Naive thymus-derived CD4-positive, alpha-beta T cell (primary cell): ENCODE measurements around the gene ENOX1. TPM values are rescaled to one million over a fixed set of nuclear protein-coding genes. Genes with fewer than 3 reads are reported as not detected.

Experiments
- ATAC-seq: fragments of 150-1000 bp; cut with Tn5 transposase; 2 replicates; pipeline ENCODE4 v1.10.0; 2021; ENCODE audit warnings: mild to moderate bottlenecking, moderate library complexity
- CTCF ChIA-PET: fragments of 350-600 bp; sonication (Branson Sonifier 250); formaldehyde crosslinking; loops from one replicate; lab custom pipeline; 2021; ENCODE audit warnings: antibody characterized with exemption; lab: Charles Lee
- POLR2A ChIA-PET: fragments of 350-600 bp; sonication (Branson Sonifier 250); formaldehyde crosslinking; loops from one replicate; lab custom pipeline; 2021; ENCODE audit warnings: antibody characterized with exemption, inconsistent platforms; lab: Charles Lee
- DNase-seq, 9 donors: peaks; one replicate each; pipeline versions ENCODE4 v3.0.0 to v3.0.0-alpha.2; 2020 to 2022; ENCODE audit warnings: mixed read lengths in 1 of 9
- H3K27ac ChIP-seq: one replicate; pipeline ENCODE4 v1.7.0; 2013; ENCODE audit warnings: mild to moderate bottlenecking, low read depth, low read length, moderate library complexity
- H3K27me3 ChIP-seq, 2 donors: one replicate each; pipeline ENCODE4 v1.7.0; 2013; ENCODE audit warnings: low read length in 2 of 2, mild to moderate bottlenecking in 2 of 2, moderate library complexity in 2 of 2; ENCODE audit not compliant: control insufficient read depth in 2 of 2, insufficient read depth in 2 of 2
- H3K36me3 ChIP-seq, 3 experiments: 1 replicate in 2 of 3; 2 replicates in 1 of 3; pipeline ENCODE4 v1.7.0; 2013; ENCODE audit warnings: low read length in 3 of 3, mild to moderate bottlenecking in 3 of 3, moderate library complexity in 1 of 3; ENCODE audit not compliant: insufficient read depth in 3 of 3, control insufficient read depth in 2 of 3
- H3K4me1 ChIP-seq, 2 donors: one replicate each; pipeline ENCODE4 v1.7.0; 2013; ENCODE audit warnings: low read length in 2 of 2, mild to moderate bottlenecking in 2 of 2, moderate library complexity in 1 of 2; ENCODE audit not compliant: control insufficient read depth in 2 of 2, insufficient read depth in 2 of 2
- H3K4me3 ChIP-seq: 2 replicates; pipeline ENCODE4 v1.7.0; 2013; ENCODE audit warnings: mild to moderate bottlenecking, low read length
- H3K9me3 ChIP-seq, 3 experiments: 1 replicate in 2 of 3; 2 replicates in 1 of 3; pipeline ENCODE4 v1.7.0; 2013; ENCODE audit warnings: low read length in 3 of 3; ENCODE audit not compliant: control insufficient read depth in 2 of 3
- H3K27ac Mint-ChIP-seq, 9 donors: one replicate each; pipeline ENCODE4 v1.8.0; 2020 to 2022; ENCODE audit warnings: mixed read lengths in 9 of 9, mild to moderate bottlenecking in 8 of 9, moderate library complexity in 5 of 9, inconsistent platforms in 2 of 9
- H3K27me3 Mint-ChIP-seq, 5 donors: one replicate each; pipeline ENCODE4 v1.8.0; 2021 to 2022; ENCODE audit warnings: mixed read lengths in 5 of 5, mild to moderate bottlenecking in 1 of 5
- H3K36me3 Mint-ChIP-seq, 5 donors: one replicate each; pipeline ENCODE4 v1.8.0; 2020 to 2022; ENCODE audit warnings: mixed read lengths in 5 of 5, mild to moderate bottlenecking in 3 of 5, inconsistent platforms in 1 of 5
- H3K4me1 Mint-ChIP-seq, 7 donors: one replicate each; pipeline ENCODE4 v1.8.0; 2020 to 2022; ENCODE audit warnings: mixed read lengths in 7 of 7, mild to moderate bottlenecking in 3 of 7, inconsistent platforms in 1 of 7
- H3K4me3 Mint-ChIP-seq, 10 donors: one replicate each; pipeline ENCODE4 v1.8.0; 2020 to 2022; ENCODE audit warnings: mild to moderate bottlenecking in 10 of 10, mixed read lengths in 10 of 10, moderate library complexity in 6 of 10, inconsistent platforms in 2 of 10
- H3K9me3 Mint-ChIP-seq, 11 donors: one replicate each; pipeline ENCODE4 v1.8.0; 2020 to 2022; ENCODE audit warnings: mixed read lengths in 11 of 11, mild to moderate bottlenecking in 4 of 11, inconsistent platforms in 1 of 11, moderate library complexity in 1 of 11
- intact Hi-C, 2 donors: fragments of 100-400 bp; cut with micrococcal nuclease; formaldehyde crosslinking; loops; one replicate each; pipeline ENCODE4 v1.15.1; 2023
- polyA plus RNA-seq, 2 donors: library from polyadenylated mRNA; unstranded; fragments of 300-500 nt; fragmentation: Illumina TruSeq; gene quantifications; one replicate each; pipeline ENCODE4 v1.2.3, GENCODE V29; 2021
- total RNA-seq, 6 experiments: library from RNA in 5 of 6; stranded (reverse) in 5 of 6; gene quantifications; 1 replicate in 5 of 6; 2 replicates in 1 of 6; pipeline ENCODE4 v1.2.3 and lab custom pipeline; 2021 to 2026

ENOX1 gene
- total and polyA plus RNA-seq, 7 experiments from 2014 or later = 0.17 TPM; not detected in 6

DNA sequence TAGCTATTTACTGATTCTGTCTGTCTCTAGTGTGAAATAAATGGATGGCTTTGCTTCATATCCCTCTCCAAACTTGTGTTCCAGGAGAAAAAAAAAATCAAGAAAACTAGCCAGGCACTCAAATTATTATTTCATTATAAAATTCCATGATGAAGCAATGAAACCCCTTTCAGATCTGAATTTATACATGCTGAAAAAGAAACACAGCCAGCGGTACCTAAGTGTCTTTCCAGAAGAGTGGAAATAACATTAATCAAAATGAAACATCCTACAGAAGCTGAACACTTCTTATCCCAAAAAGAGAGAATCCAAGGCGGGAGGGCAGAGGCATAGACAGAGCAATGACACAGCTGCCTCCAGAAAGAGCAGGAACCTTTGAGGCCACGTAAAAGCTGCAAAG lies 15.9 kb downstream of the ENOX1 start:
- no peaks in the 10 kb centered on the region for H3K36me3 ChIP-seq
- H3K4me1 Mint-ChIP-seq = no peaks in the 10 kb centered on the region
- H3K36me3 Mint-ChIP-seq = no peaks in the 10 kb centered on the region
- H3K4me3 ChIP-seq = no peak overlapping the region
- H3K4me3 Mint-ChIP-seq = no peak overlapping the region
- CTCF ChIA-PET = no interaction called here
- H3K4me1 ChIP-seq = no peaks in the 10 kb centered on the region
- H3K9me3 ChIP-seq = no peaks in the 10 kb centered on the region
- H3K9me3 Mint-ChIP-seq = peaks cover 0 to 2% (median 0%) of the 10 kb centered on the region in 11 donors
- H3K27ac Mint-ChIP-seq = no peak overlapping the region
- DNase-seq = no peak
- no peak for ATAC-seq
- POLR2A ChIA-PET = no interaction called here
- peaks cover 4 to 23% (median 13%) of the 10 kb centered on the region in 5 donors for H3K27me3 Mint-ChIP-seq
- no peak overlapping the region for H3K27ac ChIP-seq
- intact Hi-C loops = no loop called here
- no peaks in the 10 kb centered on the region for H3K27me3 ChIP-seq

DNA sequence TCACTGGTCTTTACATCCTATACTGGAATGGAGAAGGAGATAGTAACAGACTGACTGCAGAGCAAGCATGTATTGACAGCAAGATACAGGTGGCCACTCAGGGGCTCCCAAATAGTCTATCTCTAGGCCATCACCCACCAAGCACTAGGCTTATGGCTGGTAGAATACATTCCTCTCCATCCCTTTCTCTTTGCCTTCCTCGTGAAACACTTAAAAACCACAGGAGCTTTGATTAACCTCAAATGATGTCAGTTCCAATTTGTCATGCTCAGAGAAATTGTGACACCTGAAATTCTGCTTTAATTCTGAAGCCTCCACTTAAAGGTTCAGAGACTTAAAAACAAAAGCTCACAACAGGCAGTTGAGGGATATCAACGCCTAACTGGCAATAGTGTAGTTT lies 17.2 kb downstream of the ENOX1 start:
- H3K4me3 Mint-ChIP-seq = no peak overlapping the region
- Histone ChIP-seq H3K27ac (no peak overlapping the region), H3K9me3 (no peaks in the 10 kb centered on the region), H3K27me3 (no peaks in the 10 kb centered on the region), H3K4me3 (no peak overlapping the region), H3K4me1 (no peaks in the 10 kb centered on the region), H3K36me3 (no peaks in the 10 kb centered on the region)
- intact Hi-C loops = no loop called here
- H3K4me1 Mint-ChIP-seq = peaks cover 0 to 2% (median 0%) of the 10 kb centered on the region in 7 donors
- ChIA-PET CTCF (no interaction called here), POLR2A (interaction anchor here (0.6 kb wide), 1 partner anchor 21 kb away, joined by 3 read pairs; no protein-coding TSS in a partner anchor)
- peaks cover 4 to 23% (median 21%) of the 10 kb centered on the region in 5 donors for H3K27me3 Mint-ChIP-seq
- ATAC-seq (no peak), DNase-seq (no peak)
- H3K27ac Mint-ChIP-seq = no peak overlapping the region
- H3K36me3 Mint-ChIP-seq = no peaks in the 10 kb centered on the region
- H3K9me3 Mint-ChIP-seq = peaks cover 0 to 2% (median 0%) of the 10 kb centered on the region in 11 donors

DNA sequence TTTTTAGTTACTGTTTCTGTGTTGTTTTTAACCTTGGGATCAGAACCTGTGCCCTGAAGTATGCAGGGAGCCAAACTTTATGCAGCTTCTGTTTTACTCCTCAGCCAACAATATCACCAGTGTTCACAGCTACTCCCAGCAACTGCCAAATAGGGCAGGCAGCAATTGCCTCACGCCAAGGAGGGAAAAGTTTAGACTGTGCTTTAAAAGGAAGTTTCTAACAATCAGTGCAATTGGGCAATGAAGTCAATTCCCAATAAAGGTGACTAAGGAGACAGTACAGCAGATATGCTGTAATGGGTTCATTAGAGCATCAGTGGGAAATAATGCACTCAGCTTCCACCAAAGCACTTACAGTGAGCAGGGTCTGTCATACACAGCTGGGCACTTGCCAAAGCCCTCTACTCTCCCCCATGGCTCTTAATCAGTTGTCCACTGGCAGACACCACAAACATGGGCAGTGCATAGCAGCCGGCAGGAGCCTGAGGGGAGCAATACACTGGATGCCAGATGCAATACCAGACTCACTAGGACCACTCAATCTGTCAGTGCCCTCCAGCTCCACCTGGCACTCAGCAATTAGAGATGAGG lies 19.3 kb downstream of the ENOX1 start:
- ChIA-PET POLR2A (no interaction called here), CTCF (no interaction called here)

DNA sequence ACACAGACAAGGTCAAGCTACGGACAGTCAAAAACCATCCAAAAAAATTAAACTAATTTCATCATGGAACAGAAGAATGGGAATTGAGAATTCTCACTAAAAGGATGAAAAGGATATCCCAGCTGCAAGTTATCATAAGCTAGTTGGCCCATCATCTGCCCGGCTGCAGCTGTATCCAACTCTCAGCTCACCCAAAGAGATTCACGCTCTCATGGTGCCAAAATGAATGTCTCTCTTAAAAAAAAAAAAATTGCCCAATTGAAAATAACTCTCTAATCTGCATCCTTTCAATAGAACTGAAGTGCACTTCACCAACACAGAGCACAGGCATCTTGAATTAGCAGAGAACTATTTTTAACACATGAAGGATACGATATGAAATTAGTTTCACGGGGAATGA lies 20.0 kb downstream of the ENOX1 start:
- H3K27ac ChIP-seq = no peak overlapping the region
- ChIA-PET POLR2A (no interaction called here), CTCF (no interaction called here)
- DNase-seq (no peak), ATAC-seq (no peak)
- H3K27me3 Mint-ChIP-seq = peaks cover 4 to 29% (median 22%) of the 10 kb centered on the region in 5 donors
- H3K27me3 ChIP-seq = no peaks in the 10 kb centered on the region
- intact Hi-C loops = no loop called here
- no peaks in the 10 kb centered on the region for H3K36me3 ChIP-seq
- no peaks in the 10 kb centered on the region for H3K9me3 Mint-ChIP-seq
- no peaks in the 10 kb centered on the region for H3K36me3 Mint-ChIP-seq
- peaks cover 0 to 2% (median 0%) of the 10 kb centered on the region in 7 donors for H3K4me1 Mint-ChIP-seq
- no peak overlapping the region for H3K27ac Mint-ChIP-seq
- H3K9me3 ChIP-seq = no peaks in the 10 kb centered on the region
- no peak overlapping the region for H3K4me3 Mint-ChIP-seq
- H3K4me1 ChIP-seq = no peaks in the 10 kb centered on the region
- H3K4me3 ChIP-seq = no peak overlapping the region

More for the DNA sequence above, 19.3 kb downstream of the ENOX1 start:
- Histone ChIP-seq H3K27me3 (no peaks in the 10 kb centered on the region), H3K36me3 (no peaks in the 10 kb centered on the region), H3K4me1 (no peaks in the 10 kb centered on the region), H3K4me3 (no peak overlapping the region), H3K9me3 (no peaks in the 10 kb centered on the region), H3K27ac (no peak overlapping the region)
- peaks cover 0 to 2% (median 0%) of the 10 kb centered on the region in 7 donors for H3K4me1 Mint-ChIP-seq
- peaks cover 4 to 29% (median 17%) of the 10 kb centered on the region in 5 donors for H3K27me3 Mint-ChIP-seq
- no peak overlapping the region for H3K4me3 Mint-ChIP-seq
- no peaks in the 10 kb centered on the region for H3K36me3 Mint-ChIP-seq
- DNase-seq (no peak), ATAC-seq (peak; percentile 3)
- no peak overlapping the region for H3K27ac Mint-ChIP-seq
- no peaks in the 10 kb centered on the region for H3K9me3 Mint-ChIP-seq
- intact Hi-C loops = no loop called here

DNA sequence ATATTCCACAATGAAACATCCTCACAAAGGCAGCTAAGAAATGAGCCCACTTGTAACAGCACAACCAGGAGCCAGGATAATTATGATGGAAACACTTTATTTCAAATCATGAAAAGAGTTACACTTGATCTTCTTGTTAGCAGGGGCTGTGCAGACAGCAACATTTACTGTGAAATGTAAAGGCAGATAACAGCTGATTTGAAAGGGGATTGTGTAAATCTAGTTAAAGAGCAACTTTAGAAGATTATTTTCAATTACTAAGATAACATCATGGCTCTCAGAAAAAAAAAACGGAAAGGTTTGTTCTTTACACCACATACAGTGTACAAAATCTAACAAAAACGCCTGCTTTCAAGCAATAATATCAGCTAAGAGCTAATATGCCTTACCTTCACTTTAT lies 22.4 kb downstream of the ENOX1 start:
- Mint-ChIP-seq H3K4me3 (no peak overlapping the region), H3K27me3 (peaks cover 4 to 30% (median 22%) of the 10 kb centered on the region in 5 donors), H3K27ac (no peak overlapping the region), H3K36me3 (no peaks in the 10 kb centered on the region), H3K4me1 (peaks cover 0 to 2% (median 0%) of the 10 kb centered on the region in 7 donors), H3K9me3 (no peaks in the 10 kb centered on the region)
- Histone ChIP-seq H3K4me1 (no peaks in the 10 kb centered on the region), H3K27me3 (no peaks in the 10 kb centered on the region), H3K9me3 (no peaks in the 10 kb centered on the region), H3K36me3 (no peaks in the 10 kb centered on the region), H3K27ac (no peak overlapping the region), H3K4me3 (no peak overlapping the region)
- ChIA-PET POLR2A (no interaction called here), CTCF (no interaction called here)
- intact Hi-C loops = no loop called here
- DNase-seq = no peak
- no peak for ATAC-seq

DNA sequence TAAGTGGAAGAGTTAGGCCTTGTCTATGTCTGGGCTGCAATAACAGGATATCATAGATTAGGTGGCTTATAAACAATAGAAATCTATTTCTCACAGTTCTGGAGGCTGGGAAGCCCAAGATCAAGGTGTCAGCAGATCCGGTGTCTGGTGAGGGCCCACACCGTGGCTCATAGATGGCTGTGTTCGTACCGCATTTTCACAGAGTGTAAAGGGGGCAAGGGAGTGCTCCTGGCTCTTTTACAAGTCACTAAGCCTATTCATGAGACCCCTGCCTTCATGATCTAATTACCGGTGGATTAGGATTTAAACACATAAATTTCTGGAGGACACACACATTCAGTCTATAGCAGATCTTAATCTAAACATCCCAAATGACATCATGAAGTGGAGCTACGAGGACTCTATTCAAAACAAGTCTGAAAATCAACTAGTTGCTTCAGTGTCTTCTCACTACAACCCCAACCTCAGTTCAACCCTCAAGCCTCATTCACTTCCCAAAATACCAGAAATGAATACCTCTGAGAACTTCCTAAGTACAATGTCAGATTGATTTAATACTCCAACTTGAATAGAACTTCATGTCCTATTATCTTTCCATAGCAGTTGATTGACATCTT lies 23.5 kb downstream of the ENOX1 start:
- H3K27me3 Mint-ChIP-seq = peaks cover 4 to 30% (median 22%) of the 10 kb centered on the region in 5 donors
- Histone ChIP-seq H3K27ac (no peak overlapping the region), H3K27me3 (no peaks in the 10 kb centered on the region), H3K4me1 (no peaks in the 10 kb centered on the region), H3K4me3 (no peak overlapping the region), H3K36me3 (no peaks in the 10 kb centered on the region), H3K9me3 (no peaks in the 10 kb centered on the region)
- ChIA-PET CTCF (no interaction called here), POLR2A (no interaction called here)
- no peak overlapping the region for H3K4me3 Mint-ChIP-seq
- no peak overlapping the region for H3K27ac Mint-ChIP-seq
- DNase-seq = no peak
- H3K36me3 Mint-ChIP-seq = no peaks in the 10 kb centered on the region
- no peaks in the 10 kb centered on the region for H3K9me3 Mint-ChIP-seq
- intact Hi-C loops = no loop called here
- no peak for ATAC-seq
- peaks cover 0 to 2% (median 0%) of the 10 kb centered on the region in 7 donors for H3K4me1 Mint-ChIP-seq
